ENCODE measurements around the gene GPC3. TPM values are rescaled to one million over a fixed set of nuclear protein-coding genes. Genes with fewer than 3 reads are reported as not detected.

GPC3 gene
- total RNA-seq, 4 donors from 2014 or later = 4.9 to 10.9 (median 9.2) TPM

DNA sequence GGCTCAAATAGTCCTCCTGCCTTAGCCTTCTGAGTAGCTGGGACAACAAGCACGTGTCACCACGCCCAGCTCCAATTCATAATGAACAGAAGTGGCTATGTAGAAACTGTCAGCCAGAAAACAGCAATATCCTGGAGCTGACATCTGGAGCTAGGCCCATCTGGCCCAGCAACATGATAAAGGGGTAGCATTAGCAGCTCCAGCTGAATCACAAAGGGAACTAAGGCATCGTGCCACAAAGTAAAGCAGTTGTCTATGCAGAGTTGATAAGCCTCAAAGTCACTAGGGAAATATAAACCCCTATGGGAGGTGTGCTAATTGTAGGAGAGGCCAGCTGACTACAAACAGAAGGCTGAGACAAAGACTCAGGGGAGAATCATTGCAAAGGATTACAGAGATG is 299.6 kb downstream of the GPC3 start:
- no peak for TF ChIP-seq POLR2A (IDR thresholded peaks at IDR 0.05)
- TF ChIP-seq, protein P1, sequence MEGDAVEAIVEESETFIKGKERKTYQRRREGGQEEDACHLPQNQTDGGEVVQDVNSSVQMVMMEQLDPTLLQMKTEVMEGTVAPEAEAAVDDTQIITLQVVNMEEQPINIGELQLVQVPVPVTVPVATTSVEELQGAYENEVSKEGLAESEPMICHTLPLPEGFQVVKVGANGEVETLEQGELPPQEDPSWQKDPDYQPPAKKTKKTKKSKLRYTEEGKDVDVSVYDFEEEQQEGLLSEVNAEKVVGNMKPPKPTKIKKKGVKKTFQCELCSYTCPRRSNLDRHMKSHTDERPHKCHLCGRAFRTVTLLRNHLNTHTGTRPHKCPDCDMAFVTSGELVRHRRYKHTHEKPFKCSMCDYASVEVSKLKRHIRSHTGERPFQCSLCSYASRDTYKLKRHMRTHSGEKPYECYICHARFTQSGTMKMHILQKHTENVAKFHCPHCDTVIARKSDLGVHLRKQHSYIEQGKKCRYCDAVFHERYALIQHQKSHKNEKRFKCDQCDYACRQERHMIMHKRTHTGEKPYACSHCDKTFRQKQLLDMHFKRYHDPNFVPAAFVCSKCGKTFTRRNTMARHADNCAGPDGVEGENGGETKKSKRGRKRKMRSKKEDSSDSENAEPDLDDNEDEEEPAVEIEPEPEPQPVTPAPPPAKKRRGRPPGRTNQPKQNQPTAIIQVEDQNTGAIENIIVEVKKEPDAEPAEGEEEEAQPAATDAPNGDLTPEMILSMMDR (IDR thresholded peaks at IDR 0.05) = no peak
- TF ChIP-seq POLR2AphosphoS5 (IDR thresholded peaks at IDR 0.05) = no peak
- WGBS = 43% methylated on average over 3 of the region's 3 CpGs
- no peak for DNase-seq (ENCODE audit: low spot score in 2 of 2)
- Histone ChIP-seq H3K4me1 (no peaks in the 10 kb centered on the region), H3K27ac (no peak overlapping the region), H3K9me3 (no peaks in the 10 kb centered on the region), H3K27me3 (no peaks in the 10 kb centered on the region), H3K4me3 (no peak overlapping the region), H3K36me3 (no peaks in the 10 kb centered on the region)

DNA sequence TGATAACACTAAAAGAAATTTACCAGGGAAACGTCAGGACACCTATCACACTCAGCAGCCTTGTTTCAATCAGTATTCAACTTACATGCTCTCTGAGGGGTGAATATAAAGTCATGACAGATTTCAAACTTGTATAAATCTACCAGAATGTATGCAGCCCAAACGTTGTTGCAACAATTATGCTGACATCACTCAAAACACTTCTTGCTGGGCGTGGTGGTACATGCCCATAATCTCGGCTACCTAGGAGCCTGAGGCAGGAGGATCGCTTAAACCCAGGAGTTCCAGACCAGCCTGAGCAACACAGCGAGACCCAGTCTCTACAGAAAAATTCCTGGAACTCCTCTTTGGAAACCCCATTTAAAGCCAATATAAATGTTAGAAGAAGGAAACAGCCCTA is 303.5 kb downstream of the GPC3 start:
- H3K36me3 ChIP-seq = no peaks in the 10 kb centered on the region
- no peak overlapping the region for H3K4me3 ChIP-seq
- no peaks in the 10 kb centered on the region for H3K27me3 ChIP-seq
- no peaks in the 10 kb centered on the region for H3K4me1 ChIP-seq
- no peaks in the 10 kb centered on the region for H3K9me3 ChIP-seq
- no peak for DNase-seq (ENCODE audit: low spot score in 2 of 2)
- no peak overlapping the region for H3K27ac ChIP-seq
- TF ChIP-seq POLR2AphosphoS5 (IDR thresholded peaks at IDR 0.05) (no peak), POLR2A (IDR thresholded peaks at IDR 0.05) (no peak), EP300 (IDR thresholded peaks at IDR 0.05) (no peak)
- TF ChIP-seq, protein P1 (IDR thresholded peaks at IDR 0.05) = no peak
- 51% methylated on average over 6 of the region's 6 CpGs for WGBS

DNA sequence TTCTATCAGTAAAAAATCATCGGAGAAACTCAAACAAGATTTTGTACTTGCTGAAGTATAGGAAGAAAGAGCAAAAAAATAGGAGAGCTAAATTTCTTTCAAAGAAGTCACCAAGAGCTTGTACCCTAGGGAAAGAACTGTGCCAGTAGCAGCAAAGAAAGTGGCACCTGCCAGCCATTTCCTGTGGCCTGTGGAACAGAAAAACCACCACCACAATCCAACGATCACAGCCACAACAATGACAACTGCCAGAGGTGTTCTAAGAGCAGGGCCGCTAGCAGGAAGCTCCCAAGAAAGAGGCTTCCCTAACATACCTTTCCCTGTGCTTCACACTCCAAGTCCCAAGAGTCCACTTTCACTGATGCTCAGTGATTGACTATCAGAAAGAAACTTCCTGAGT is 304.0 kb downstream of the GPC3 start:
- H3K9me3 ChIP-seq = no peaks in the 10 kb centered on the region
- H3K27ac ChIP-seq = no peak overlapping the region
- no peaks in the 10 kb centered on the region for H3K4me1 ChIP-seq
- no peak for DNase-seq (ENCODE audit: low spot score in 2 of 2)
- H3K36me3 ChIP-seq = no peaks in the 10 kb centered on the region
- H3K4me3 ChIP-seq = no peak overlapping the region
- TF ChIP-seq POLR2AphosphoS5 (IDR thresholded peaks at IDR 0.05) (no peak), POLR2A (IDR thresholded peaks at IDR 0.05) (no peak), EP300 (IDR thresholded peaks at IDR 0.05) (no peak)
- TF ChIP-seq, protein P1 (IDR thresholded peaks at IDR 0.05) = no peak
- H3K27me3 ChIP-seq = no peaks in the 10 kb centered on the region
- WGBS = 78% methylated on average over 3 of the region's 3 CpGs

DNA sequence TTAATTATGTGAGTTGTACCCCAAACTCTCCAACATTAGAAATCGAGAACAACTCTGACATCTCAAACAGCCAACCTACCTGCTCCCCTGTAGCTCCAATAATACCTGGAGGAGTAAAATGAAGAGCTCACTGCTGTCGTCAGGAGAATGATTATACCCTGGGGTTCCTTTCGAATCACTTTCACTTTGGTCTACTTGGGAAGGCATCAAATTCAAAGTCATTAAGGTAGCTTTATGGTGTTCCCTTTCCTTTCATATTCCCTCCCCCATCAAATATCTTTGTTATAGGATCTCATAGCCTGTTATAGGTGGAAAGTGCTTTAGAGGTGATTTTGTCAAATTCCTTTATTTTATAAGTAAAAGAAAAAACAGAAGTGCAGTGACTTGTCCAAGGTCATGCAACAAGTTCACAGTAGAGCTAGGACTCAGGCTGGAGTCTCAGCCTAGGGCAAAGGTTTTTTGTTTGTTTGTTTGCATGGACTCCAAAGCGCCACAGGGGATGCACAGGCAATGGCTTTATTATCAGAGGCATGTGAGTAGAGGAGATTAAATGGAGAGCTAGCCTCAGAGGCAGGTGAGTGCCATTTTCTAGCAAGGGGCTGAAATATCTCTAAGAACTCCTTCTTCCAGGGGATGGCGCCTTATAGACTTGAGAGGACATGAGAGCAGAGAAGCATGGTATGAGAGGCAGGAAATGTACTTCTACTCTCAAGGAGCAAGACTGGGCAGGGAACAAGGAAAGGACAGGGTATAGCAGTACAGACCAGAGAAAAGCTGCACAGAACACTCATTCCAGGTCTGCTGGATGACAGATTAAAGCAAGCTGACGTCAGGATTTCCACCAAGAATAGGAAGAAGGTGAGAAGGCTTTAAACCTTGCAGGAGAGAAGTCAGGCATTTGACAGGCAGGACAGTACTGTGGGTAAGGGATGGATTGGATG is 308.0 kb downstream of the GPC3 start:
- TF ChIP-seq, protein P1 (IDR thresholded peaks at IDR 0.05) = no peak
- no peak for TF ChIP-seq EP300 (IDR thresholded peaks at IDR 0.05)
- no peak for TF ChIP-seq POLR2A (IDR thresholded peaks at IDR 0.05)
- TF ChIP-seq POLR2AphosphoS5 (IDR thresholded peaks at IDR 0.05) = no peak

DNA sequence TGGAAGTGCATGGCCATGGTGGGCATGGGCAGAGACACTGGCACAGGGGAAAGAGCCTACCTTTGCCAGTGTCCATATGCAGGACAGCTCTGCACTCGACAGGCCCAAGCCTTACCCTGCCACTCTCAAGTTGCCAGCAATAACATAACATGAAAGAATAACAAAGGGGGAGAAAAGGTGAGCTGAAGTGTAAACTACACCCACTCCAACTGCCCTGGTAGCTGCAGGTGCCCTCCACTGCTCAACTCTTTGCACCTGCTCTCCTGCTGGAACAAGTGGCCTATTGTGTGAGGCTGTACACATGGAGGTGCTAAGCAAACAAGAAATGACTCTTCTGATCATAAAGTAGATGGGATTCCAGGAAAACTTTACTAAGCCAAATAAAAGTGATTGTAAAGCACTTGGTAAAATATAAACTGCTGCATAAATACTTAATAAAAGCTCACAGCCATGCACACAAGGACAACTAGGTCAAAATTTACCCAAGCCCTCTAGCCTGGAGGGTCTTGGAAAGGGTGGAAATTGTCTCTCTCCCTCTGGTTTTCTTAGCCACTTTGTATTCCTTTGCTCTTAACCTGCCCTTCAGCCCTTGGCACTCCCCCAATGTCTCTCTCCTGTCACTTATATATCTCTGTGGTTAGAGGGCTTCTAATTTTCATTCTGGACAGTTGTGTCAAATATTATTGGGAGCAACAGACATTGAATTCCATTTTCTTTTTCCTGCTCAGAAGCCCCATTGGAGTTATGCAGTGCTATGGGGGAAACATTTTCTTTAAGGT is 308.9 kb downstream of the GPC3 start:
- H3K36me3 ChIP-seq = no peaks in the 10 kb centered on the region
- no peak overlapping the region for H3K27ac ChIP-seq
- H3K27me3 ChIP-seq = no peaks in the 10 kb centered on the region
- 58% methylated on average over 1 of the region's 1 CpG for WGBS
- no peak overlapping the region for H3K4me3 ChIP-seq
- H3K9me3 ChIP-seq = no peaks in the 10 kb centered on the region
- no peaks in the 10 kb centered on the region for H3K4me1 ChIP-seq
- DNase-seq (ENCODE audit: low spot score in 2 of 2) = no peak
- no peak for TF ChIP-seq POLR2AphosphoS5 (IDR thresholded peaks at IDR 0.05)
- TF ChIP-seq, protein P1 (IDR thresholded peaks at IDR 0.05) = no peak
- no peak for TF ChIP-seq EP300 (IDR thresholded peaks at IDR 0.05)
- TF ChIP-seq POLR2A (IDR thresholded peaks at IDR 0.05) = no peak

More for the DNA sequence above, 308.0 kb downstream of the GPC3 start:
- Histone ChIP-seq H3K36me3 (no peaks in the 10 kb centered on the region), H3K4me3 (no peak overlapping the region), H3K27me3 (no peaks in the 10 kb centered on the region), H3K9me3 (no peaks in the 10 kb centered on the region), H3K4me1 (no peaks in the 10 kb centered on the region), H3K27ac (no peak overlapping the region)
- 75% methylated on average over 6 of the region's 6 CpGs for WGBS
- no peak for DNase-seq (ENCODE audit: low spot score in 2 of 2)

All from suprapubic skin (tissue), 4 donors.